ENCODE data around the gene DPP10.

GRCh38 chr2:115294999-115295398 is 852.6 kb downstream of the DPP10 start:
- TF ChIP-seq FOXK2 (IDR thresholded peaks at IDR 0.05) (no peak), BHLHE40 (IDR thresholded peaks at IDR 0.05; ENCODE audit: borderline replicate concordance) (no peak), SP1 (IDR thresholded peaks at IDR 0.05) (no peak), HDGF (IDR thresholded peaks at IDR 0.05; ENCODE audit: borderline replicate concordance) (no peak), FOXM1 (IDR thresholded peaks at IDR 0.05; ENCODE audit: borderline replicate concordance) (no peak), PKNOX1 (IDR thresholded peaks at IDR 0.05) (no peak), NFRKB (IDR thresholded peaks at IDR 0.05) (no peak), ELF4 (IDR thresholded peaks at IDR 0.05) (no peak), TARDBP (IDR thresholded peaks at IDR 0.05) (no peak), CTBP1 (IDR thresholded peaks at IDR 0.05; ENCODE audit: borderline replicate concordance) (no peak)
